Keratinocyte (primary cell): ENCODE data around the gene INAFM1. TPM values are rescaled to one million over a fixed set of nuclear protein-coding genes. Genes with fewer than 3 reads are reported as not detected.

Source experiments
- DNase-seq: peaks from one replicate; pipeline ENCODE4 v3.0.0-alpha.2; 2011; ENCODE audit warnings: low read depth, missing footprints, low spot score
- FAIRE-seq: peaks from 2 replicates; lab custom pipeline; 2011; peaks lifted over from hg19 to GRCh38; lab: Jason Lieb, UNC
- H2AFZ ChIP-seq: 2 replicates; pipeline ENCODE4 v1.6.0; 2012; ENCODE audit warnings: low read length, control low read depth, inconsistent platforms; ENCODE audit not compliant: control insufficient read depth
- H3K27ac ChIP-seq: 2 replicates; pipeline ENCODE4 v1.5.1; 2011; ENCODE audit warnings: low read length; ENCODE audit not compliant: control insufficient read depth, insufficient read depth
- H3K27me3 ChIP-seq: 3 replicates; pipeline ENCODE4 v1.6.0; 2011; ENCODE audit warnings: low read length; ENCODE audit not compliant: control insufficient read depth, insufficient read depth; ENCODE audit errors: extremely low read depth
- H3K36me3 ChIP-seq, 2 experiments: 2 replicates in 1 of 2; 3 replicates in 1 of 2; pipeline ENCODE4 v1.5.1; 2011; ENCODE audit warnings: low read length in 2 of 2, mild to moderate bottlenecking in 1 of 2; ENCODE audit not compliant: control insufficient read depth in 2 of 2, insufficient read depth in 2 of 2; ENCODE audit errors: extremely low read depth in 1 of 2
- H3K4me1 ChIP-seq: 3 replicates; pipeline ENCODE4 v1.5.1; 2011; ENCODE audit warnings: low read length; ENCODE audit not compliant: control insufficient read depth, insufficient read depth; ENCODE audit errors: extremely low read depth
- H3K4me2 ChIP-seq: 3 replicates; pipeline ENCODE4 v1.6.0; 2011; ENCODE audit warnings: low read depth, low read length; ENCODE audit not compliant: control insufficient read depth, insufficient read depth; ENCODE audit errors: extremely low read depth
- H3K4me3 ChIP-seq, 3 experiments: fragments of 200-600 bp in 1 of 3; sonication (generic) in 1 of 3; 2 replicates in 2 of 3; 3 replicates in 1 of 3; pipeline ENCODE4 v1.5.1; 2011 to 2016; ENCODE audit warnings: low read length in 3 of 3, mild to moderate bottlenecking in 3 of 3, control low read depth in 2 of 3, inconsistent platforms in 1 of 3, low read depth in 1 of 3, mixed read lengths in 1 of 3, mixed run types in 1 of 3, moderate library complexity in 1 of 3; ENCODE audit not compliant: control insufficient read depth in 2 of 3, insufficient read depth in 2 of 3; ENCODE audit errors: extremely low read depth in 1 of 3
- H3K79me2 ChIP-seq: 2 replicates; pipeline ENCODE4 v1.6.0; 2012; ENCODE audit warnings: low read length; ENCODE audit not compliant: control insufficient read depth, insufficient read depth
- H3K9ac ChIP-seq: 3 replicates; pipeline ENCODE4 v1.6.0; 2011; ENCODE audit warnings: low read length; ENCODE audit not compliant: control insufficient read depth, insufficient read depth; ENCODE audit errors: extremely low read depth
- H3K9me1 ChIP-seq: 3 replicates; pipeline ENCODE4 v1.6.0; 2011; ENCODE audit warnings: low read length; ENCODE audit not compliant: control insufficient read depth, insufficient read depth; ENCODE audit errors: extremely low read depth
- H3K9me3 ChIP-seq: 2 replicates; pipeline ENCODE4 v1.5.1; 2012; ENCODE audit warnings: low read depth, low read length; ENCODE audit not compliant: control insufficient read depth
- H4K20me1 ChIP-seq: 3 replicates; pipeline ENCODE4 v1.6.0; 2011; ENCODE audit warnings: low read length; ENCODE audit not compliant: control insufficient read depth, insufficient read depth; ENCODE audit errors: extremely low read depth
- EZH2 ChIP-seq: IDR thresholded peaks from one replicate; pipeline ENCODE4 v1.6.1; 2012; ENCODE audit warnings: inconsistent platforms, mild to moderate bottlenecking, low read length, moderate library complexity
- dilution Hi-C: fragments of 300-500 bp; cut with MboI; formaldehyde crosslinking; loops from one replicate; pipeline ENCODE4 v1.7.0; 2020; ENCODE audit warnings: low sequenced_read_pairs; ENCODE audit not compliant: extremely low pct_ligation_motif_present
- polyA plus RNA-seq, 5 experiments: library from polyadenylated mRNA; depleted of rRNA in 3 of 5; stranded (reverse) in 3 of 5; stranded (forward) in 1 of 5; unstranded in 1 of 5; fragments of >200 nt; gene quantifications; 1 replicate in 1 of 5; 2 replicates in 3 of 5; 3 replicates in 1 of 5; pipeline versions ENCODE4 v1.2.1 to v1.2.3, GENCODE V29; 2011 to 2012; ENCODE audit warnings: missing spikeins in 2 of 5, low read depth in 1 of 5, low replicate concordance in 1 of 5
- TF ChIP-seq, protein P1 (sequence below), 3 experiments: IDR thresholded peaks in 1 of 3; conservative IDR thresholded peaks in 1 of 3; optimal IDR thresholded peaks in 1 of 3; 2 replicates in 2 of 3; 3 replicates in 1 of 3; pipeline versions ENCODE3 to v1.5.1; 2011; ENCODE audit warnings: low read length in 3 of 3, mild to moderate bottlenecking in 3 of 3, moderate library complexity in 2 of 3, control low read depth in 1 of 3, inconsistent platforms in 1 of 3; ENCODE audit not compliant: insufficient read depth in 2 of 3; ENCODE audit errors: extremely low read depth in 1 of 3

The INAFM1 gene
- polyA plus RNA-seq, 1 donor (not counting 4 experiments of a cell fraction or from before 2014, with no cell fraction given): 0.35 TPM

DNA sequence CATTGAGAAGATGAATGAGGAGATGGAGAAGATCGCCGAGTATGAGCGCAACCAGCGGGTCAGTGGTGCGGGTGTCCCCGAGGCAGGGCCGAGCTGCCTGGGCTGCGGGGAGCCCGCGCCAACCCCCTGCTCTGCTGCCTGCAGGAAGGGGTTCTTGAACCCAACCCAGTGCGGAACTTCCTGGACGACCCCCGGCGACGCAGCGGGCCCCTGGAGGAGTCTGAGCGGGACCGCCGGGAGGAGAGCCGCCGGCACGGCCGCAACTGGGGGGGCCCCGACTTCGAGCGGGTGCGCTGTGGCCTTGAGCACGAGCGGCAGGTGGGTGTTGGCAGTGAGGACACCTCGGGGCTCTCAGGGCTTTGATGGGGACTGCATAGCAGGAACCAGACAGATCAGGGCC lies 10.1 kb upstream of the INAFM1 start:
- peaks cover 14 to 32% of the 10 kb centered on the region in 2 experiments for H3K36me3 ChIP-seq
- dilution Hi-C loops: no loop called here

DNA sequence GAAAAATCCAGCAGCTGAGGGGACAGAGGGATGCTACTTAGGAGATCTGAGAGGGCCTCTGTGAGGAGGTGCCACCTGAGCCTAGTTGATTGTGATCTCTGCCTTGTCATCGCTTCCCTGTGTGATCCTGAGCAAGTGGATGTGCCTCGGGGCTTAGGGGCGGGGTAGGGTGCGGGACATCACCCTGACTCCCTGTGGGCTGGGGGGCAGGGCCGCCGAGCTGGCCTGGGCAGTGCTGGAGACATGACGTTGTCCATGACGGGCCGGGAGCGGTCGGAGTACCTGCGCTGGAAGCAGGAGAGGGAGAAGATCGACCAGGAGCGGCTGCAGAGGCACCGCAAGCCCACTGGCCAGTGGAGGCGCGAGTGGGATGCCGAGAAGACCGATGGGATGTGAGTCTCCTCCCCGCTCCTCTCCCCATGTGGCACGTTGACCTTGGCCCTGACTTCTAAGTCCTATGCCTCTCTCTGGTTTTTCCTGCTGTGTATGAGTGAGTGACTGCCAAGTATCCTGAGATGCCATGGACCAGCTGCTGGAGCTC lies 8.2 kb upstream of the INAFM1 start:
- peaks cover 3% of the 10 kb centered on the region for H4K20me1 ChIP-seq
- H3K4me2 ChIP-seq: no peak overlapping the region
- no peaks in the 10 kb centered on the region for H3K79me2 ChIP-seq
- no peaks in the 10 kb centered on the region for H3K27me3 ChIP-seq
- H3K9me1 ChIP-seq: no peaks in the 10 kb centered on the region
- dilution Hi-C loops: no loop called here
- TF ChIP-seq, protein P1, sequence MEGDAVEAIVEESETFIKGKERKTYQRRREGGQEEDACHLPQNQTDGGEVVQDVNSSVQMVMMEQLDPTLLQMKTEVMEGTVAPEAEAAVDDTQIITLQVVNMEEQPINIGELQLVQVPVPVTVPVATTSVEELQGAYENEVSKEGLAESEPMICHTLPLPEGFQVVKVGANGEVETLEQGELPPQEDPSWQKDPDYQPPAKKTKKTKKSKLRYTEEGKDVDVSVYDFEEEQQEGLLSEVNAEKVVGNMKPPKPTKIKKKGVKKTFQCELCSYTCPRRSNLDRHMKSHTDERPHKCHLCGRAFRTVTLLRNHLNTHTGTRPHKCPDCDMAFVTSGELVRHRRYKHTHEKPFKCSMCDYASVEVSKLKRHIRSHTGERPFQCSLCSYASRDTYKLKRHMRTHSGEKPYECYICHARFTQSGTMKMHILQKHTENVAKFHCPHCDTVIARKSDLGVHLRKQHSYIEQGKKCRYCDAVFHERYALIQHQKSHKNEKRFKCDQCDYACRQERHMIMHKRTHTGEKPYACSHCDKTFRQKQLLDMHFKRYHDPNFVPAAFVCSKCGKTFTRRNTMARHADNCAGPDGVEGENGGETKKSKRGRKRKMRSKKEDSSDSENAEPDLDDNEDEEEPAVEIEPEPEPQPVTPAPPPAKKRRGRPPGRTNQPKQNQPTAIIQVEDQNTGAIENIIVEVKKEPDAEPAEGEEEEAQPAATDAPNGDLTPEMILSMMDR (optimal IDR thresholded peaks at IDR 0.05 in 1 of 3, IDR thresholded peaks at IDR 0.05 in 1 of 3, conservative IDR thresholded peaks at IDR 0.05 in 1 of 3; ENCODE audit: extremely low read depth in 1 of 3, insufficient read depth in 2 of 3, low read length in 3 of 3): no peak
- TF ChIP-seq EZH2: no peak
- H3K9me3 ChIP-seq: no peaks in the 10 kb centered on the region
- H3K36me3 ChIP-seq: peaks cover 15 to 24% of the 10 kb centered on the region in 2 experiments
- no peak overlapping the region for H3K27ac ChIP-seq
- H3K4me1 ChIP-seq: no peaks in the 10 kb centered on the region
- no peak overlapping the region for H2AFZ ChIP-seq
- H3K4me3 ChIP-seq: no peak overlapping the region
- FAIRE-seq: no peak
- no peak for DNase-seq
- no peak overlapping the region for H3K9ac ChIP-seq

More for the DNA sequence above, 10.1 kb upstream of the INAFM1 start:
- Histone ChIP-seq H3K9me1 (no peaks in the 10 kb centered on the region), H3K4me1 (no peaks in the 10 kb centered on the region), H3K4me2 (no peak overlapping the region), H2AFZ (no peak overlapping the region), H3K27ac (no peak overlapping the region), H3K79me2 (no peaks in the 10 kb centered on the region), H3K9ac (no peak overlapping the region), H3K4me3 (no peak overlapping the region), H4K20me1 (peaks cover 3% of the 10 kb centered on the region), H3K9me3 (no peaks in the 10 kb centered on the region), H3K27me3 (no peaks in the 10 kb centered on the region)
- DNase-seq (no peak), FAIRE-seq (no peak)
- TF ChIP-seq EZH2: no peak
- TF ChIP-seq, protein P1 (optimal IDR thresholded peaks at IDR 0.05 in 1 of 3, IDR thresholded peaks at IDR 0.05 in 1 of 3, conservative IDR thresholded peaks at IDR 0.05 in 1 of 3; ENCODE audit: extremely low read depth in 1 of 3, insufficient read depth in 2 of 3, low read length in 3 of 3): no peak
